Astrocyte of the spinal cord (primary cell): Measurements from ENCODE around the gene PCMTD2.
"Not testable (repeated sequence)": the region's sequence is repeated elsewhere in the genome, so short reads cannot be mapped to it uniquely, and the experiment has no call there.

Source experiments
- DNase-seq: peaks from one replicate; pipeline ENCODE4 v3.0.0; 2011; ENCODE audit warnings: low read depth, low spot score
- H3K4me3 ChIP-seq: 2 replicates; pipeline ENCODE4 v1.5.1; 2011; ENCODE audit warnings: low read depth, mild to moderate bottlenecking, low read length, moderate library complexity
- CTCF ChIP-seq: IDR thresholded peaks from 2 replicates; pipeline ENCODE4 v1.5.1; 2012; ENCODE audit warnings: low read depth, mild to moderate bottlenecking, low read length, inconsistent platforms
- in situ Hi-C: cut with HindIII; loops from 2 replicates; pipeline ENCODE4 v1.10.0; 2017; ENCODE audit warnings: low sequenced_read_pairs

PCMTD2 gene

GRCh38 chr20:64231621-64232550 lies 23.7 kb upstream of the PCMTD2 start:
- TF ChIP-seq CTCF = no peak
- in situ Hi-C loops = no loop called here
- no peak for DNase-seq
- H3K4me3 ChIP-seq = no peak overlapping the region

DNA sequence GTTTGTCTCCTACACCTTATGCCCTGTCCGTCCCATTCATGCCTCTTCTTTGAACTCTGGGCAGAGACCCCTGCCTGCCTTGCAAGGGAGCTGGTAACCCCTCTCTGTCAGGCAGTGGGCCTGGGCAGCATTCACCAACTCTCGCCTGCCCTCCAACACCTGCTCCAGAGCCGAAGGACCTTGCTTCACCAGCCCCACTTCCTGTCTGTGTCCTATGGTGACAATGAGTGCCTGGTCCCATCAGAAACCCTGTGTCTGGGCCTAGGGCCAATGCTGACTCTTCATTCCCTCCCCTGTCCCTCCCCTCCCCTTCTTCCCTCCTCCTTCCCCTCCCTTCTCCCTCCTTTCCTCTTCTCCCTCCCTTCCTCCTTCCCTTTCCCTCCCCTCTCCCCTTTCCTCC lies 22.8 kb upstream of the PCMTD2 start:
- H3K4me3 ChIP-seq = no peak overlapping the region
- DNase-seq = no peak
- TF ChIP-seq CTCF = no peak
- in situ Hi-C loops = no loop called here

DNA sequence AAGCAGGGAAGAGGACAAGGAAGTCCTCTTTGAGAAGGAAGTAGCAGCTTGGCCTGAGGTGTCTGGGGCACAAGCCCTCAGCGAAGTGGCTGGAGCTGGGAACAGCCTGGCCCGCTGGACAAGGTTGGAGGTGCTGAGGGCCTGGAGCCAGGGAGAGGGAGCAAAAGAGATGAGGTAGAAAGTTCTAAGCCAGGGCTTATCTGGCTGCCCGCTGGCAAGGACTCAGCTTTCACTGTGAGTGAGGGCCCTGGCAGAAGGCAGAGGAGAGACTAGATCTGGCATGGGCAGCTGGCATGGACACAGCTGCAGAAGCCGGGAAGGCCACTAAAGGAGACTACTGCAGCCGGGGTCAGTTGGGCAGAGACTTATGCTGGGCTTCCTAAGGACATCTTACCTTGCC lies 21.8 kb upstream of the PCMTD2 start:
- in situ Hi-C loops = no loop called here
- no peak for DNase-seq
- TF ChIP-seq CTCF = no peak
- no peak overlapping the region for H3K4me3 ChIP-seq

- no peak overlapping the region for H3K4me3 ChIP-seq
- TF ChIP-seq CTCF = no peak
- in situ Hi-C loops = no loop called here
- DNase-seq = no peak
Measured at GRCh38 chr20:64234291-64234791, 21.2 kb upstream of the PCMTD2 start.

DNA sequence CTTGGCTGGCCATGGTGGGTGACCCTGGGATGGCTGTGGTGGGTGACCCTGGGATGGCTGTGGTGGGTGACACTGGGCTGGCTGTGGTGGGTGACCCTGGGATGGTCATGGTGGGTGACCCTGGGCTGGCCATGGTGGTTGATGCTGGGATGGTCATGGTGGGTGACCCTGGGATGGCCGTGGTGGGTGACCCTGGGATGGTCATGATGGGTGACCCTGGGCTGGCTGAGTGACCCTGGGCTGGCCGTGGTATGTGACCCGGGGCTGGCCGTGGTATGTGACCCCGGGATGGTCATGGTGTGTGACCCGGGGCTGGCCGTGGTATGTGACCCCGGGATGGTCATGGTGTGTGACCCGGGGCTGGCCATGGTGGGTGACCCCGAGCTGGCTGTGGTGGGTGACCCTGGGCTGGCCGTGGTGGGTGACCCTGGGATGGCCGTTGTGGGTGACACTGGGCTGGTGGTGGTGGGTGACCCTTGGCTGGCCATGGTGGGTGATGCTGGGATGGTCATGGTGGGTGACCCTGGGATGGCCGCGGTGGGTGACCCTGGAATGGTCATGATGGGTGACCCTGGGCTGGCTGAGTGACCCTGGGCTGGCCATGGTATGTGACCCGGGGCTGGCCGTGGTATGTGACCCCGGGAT lies 20.5 kb upstream of the PCMTD2 start:
- in situ Hi-C loops, H3K4me3 ChIP-seq: not testable (repeated sequence)

GRCh38 chr20:64236137-64237088 lies 19.1 kb upstream of the PCMTD2 start:
- in situ Hi-C loops = no loop called here
- DNase-seq = no peak
- no peak for TF ChIP-seq CTCF
- H3K4me3 ChIP-seq = no peak overlapping the region

More for the DNA sequence above, 20.5 kb upstream of the PCMTD2 start:
- DNase-seq = not testable (repeated sequence)
